ENCODE results near the gene SNIP1.
"Not testable (repeated sequence)": the region's sequence is repeated elsewhere in the genome, so short reads cannot be mapped to it uniquely, and the experiment has no call there.

Gene SNIP1

GRCh38 chr1:37553598-37553926 lies 531 bp downstream of the SNIP1 start:
- no peak for TF ChIP-seq CTCF (IDR thresholded peaks at IDR 0.05)
- H3K27ac ChIP-seq = peak overlapping the region; percentile 92
- peak overlapping the region; percentile 93 to 98 for H3K4me3 ChIP-seq (ENCODE audit: low read depth in 1 of 2, low read length in 1 of 2)
- peaks cover 15 to 18% of the 10 kb centered on the region in 2 experiments for H3K4me1 ChIP-seq (ENCODE audit: control insufficient read depth in 1 of 2, insufficient read depth in 1 of 2, low read depth in 1 of 2, low read length in 1 of 2)
- peaks cover 33% of the 10 kb centered on the region for H3K36me3 ChIP-seq
- peaks cover 6% of the 10 kb centered on the region for H3K27me3 ChIP-seq
- H3K9me3 ChIP-seq = no peaks in the 10 kb centered on the region

DNA sequence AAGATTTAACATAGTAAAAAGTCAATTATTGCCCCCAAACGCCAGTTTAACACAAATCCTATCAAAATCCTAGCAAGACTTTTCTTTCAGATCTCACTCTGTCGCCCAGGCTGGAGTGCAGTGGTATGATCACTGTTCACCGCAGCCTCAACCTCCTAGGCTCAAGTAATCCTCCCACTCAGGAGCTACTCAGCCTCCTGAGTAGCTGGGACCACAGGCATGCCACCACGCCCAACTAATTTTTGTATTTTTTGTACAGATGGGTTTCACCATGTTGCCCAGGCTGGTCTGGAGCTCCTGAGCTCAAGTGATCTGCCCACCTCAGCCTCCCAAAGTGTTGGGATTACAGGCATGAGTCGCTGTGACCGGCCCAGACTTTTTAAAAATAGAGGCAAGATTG lies 4.8 kb downstream of the SNIP1 start:
- H3K4me1 ChIP-seq (ENCODE audit: control insufficient read depth in 1 of 2, insufficient read depth in 1 of 2, low read depth in 1 of 2, low read length in 1 of 2) = peaks cover 12 to 15% of the 10 kb centered on the region in 2 experiments
- no peak overlapping the region for H3K4me3 ChIP-seq (ENCODE audit: low read depth in 1 of 2, low read length in 1 of 2)
- peaks cover 71% of the 10 kb centered on the region for H3K36me3 ChIP-seq
- H3K27ac ChIP-seq = no peak overlapping the region
- no peaks in the 10 kb centered on the region for H3K27me3 ChIP-seq
- no peaks in the 10 kb centered on the region for H3K9me3 ChIP-seq
- no peak for TF ChIP-seq CTCF (IDR thresholded peaks at IDR 0.05)

- Histone ChIP-seq H3K9me3 (no peaks in the 10 kb centered on the region), H3K4me3 (ENCODE audit: low read depth in 1 of 2, low read length in 1 of 2) (no peak overlapping the region), H3K27me3 (no peaks in the 10 kb centered on the region), H3K4me1 (ENCODE audit: control insufficient read depth in 1 of 2, insufficient read depth in 1 of 2, low read depth in 1 of 2, low read length in 1 of 2) (no peaks in the 10 kb centered on the region), H3K27ac (no peak overlapping the region), H3K36me3 (peaks cover 81% of the 10 kb centered on the region)
- TF ChIP-seq CTCF (IDR thresholded peaks at IDR 0.05) = no peak
These were observed 9.1 kb downstream of the SNIP1 start for GRCh38 chr1:37545019-37545418.

DNA sequence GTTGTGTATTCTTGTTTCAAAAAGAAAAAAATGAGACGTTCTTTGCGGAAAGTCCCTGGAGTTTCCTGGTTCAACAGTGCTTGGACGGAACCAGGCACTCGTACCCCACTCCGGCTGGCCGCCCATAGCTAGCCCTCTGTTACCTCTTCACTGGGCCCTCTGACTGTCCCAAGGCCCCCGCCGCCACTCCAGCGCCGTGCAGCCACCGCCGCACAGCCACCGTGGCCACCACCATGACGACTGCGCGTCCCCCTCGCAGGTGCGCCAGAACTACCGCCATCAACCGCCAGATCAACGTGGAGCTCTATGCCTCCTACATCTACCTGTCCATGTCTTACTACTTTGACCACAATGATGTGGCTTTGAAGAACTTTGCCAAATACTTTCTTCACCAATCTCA lies 9.6 kb downstream of the SNIP1 start:
- peaks cover 82% of the 10 kb centered on the region for H3K36me3 ChIP-seq

DNA sequence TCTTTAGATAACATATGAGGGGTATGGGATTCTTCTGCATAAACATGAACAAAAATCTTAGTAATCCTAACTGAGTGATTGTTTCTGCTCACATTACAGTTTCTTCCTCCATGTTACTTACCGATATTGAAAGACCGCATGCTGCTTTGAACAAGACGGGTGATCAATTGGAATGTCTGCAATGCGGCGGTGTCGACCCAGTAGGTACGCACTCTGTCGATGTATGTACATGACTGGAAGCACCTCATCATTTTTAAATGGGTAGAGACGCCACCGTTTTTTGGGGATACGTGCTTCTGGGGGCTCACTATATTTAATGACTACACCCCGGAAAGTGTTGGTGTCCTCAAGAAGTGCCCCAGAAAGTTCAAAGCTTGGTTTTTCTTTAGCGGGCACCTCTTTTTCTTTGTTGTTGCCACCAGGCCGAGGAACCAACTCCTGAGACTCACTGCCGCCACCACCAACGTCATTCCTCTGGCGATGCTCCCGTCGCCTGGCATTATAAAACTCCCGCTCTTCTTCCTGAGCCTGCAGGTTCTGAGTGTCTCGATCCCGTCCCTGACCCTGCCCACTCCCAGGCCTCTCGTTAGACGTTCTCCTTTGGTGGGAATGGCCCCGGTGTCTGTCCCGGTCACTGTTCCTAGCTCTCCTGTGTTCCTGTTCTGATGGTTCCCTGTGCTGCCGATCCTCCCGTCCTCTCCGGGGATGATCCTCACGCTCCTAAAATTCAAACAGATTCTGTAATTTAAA lies 13.9 kb downstream of the SNIP1 start:
- Histone ChIP-seq H3K4me1 (ENCODE audit: control insufficient read depth in 1 of 2, insufficient read depth in 1 of 2, low read depth in 1 of 2, low read length in 1 of 2) (no peaks in the 10 kb centered on the region), H3K4me3 (ENCODE audit: low read depth in 1 of 2, low read length in 1 of 2) (no peak overlapping the region), H3K9me3 (no peaks in the 10 kb centered on the region), H3K36me3 (peaks cover 88% of the 10 kb centered on the region), H3K27ac (no peak overlapping the region), H3K27me3 (no peaks in the 10 kb centered on the region)
- no peak for TF ChIP-seq CTCF (IDR thresholded peaks at IDR 0.05)

More for the DNA sequence above, 9.6 kb downstream of the SNIP1 start:
- Histone ChIP-seq H3K4me3 (ENCODE audit: low read depth in 1 of 2, low read length in 1 of 2) (no peak overlapping the region), H3K27me3 (no peaks in the 10 kb centered on the region), H3K9me3 (no peaks in the 10 kb centered on the region), H3K4me1 (ENCODE audit: control insufficient read depth in 1 of 2, insufficient read depth in 1 of 2, low read depth in 1 of 2, low read length in 1 of 2) (no peaks in the 10 kb centered on the region), H3K27ac (no peak overlapping the region)
- TF ChIP-seq CTCF (IDR thresholded peaks at IDR 0.05) = no peak

- H3K27ac ChIP-seq; H3K4me3 ChIP-seq (ENCODE audit: low read depth in 1 of 2, low read length in 1 of 2); H3K27me3 ChIP-seq; H3K4me1 ChIP-seq (ENCODE audit: control insufficient read depth in 1 of 2, insufficient read depth in 1 of 2, low read depth in 1 of 2, low read length in 1 of 2); H3K9me3 ChIP-seq: not testable (repeated sequence)
- peaks cover 79% of the 10 kb centered on the region for H3K36me3 ChIP-seq
These were observed 14.9 kb downstream of the SNIP1 start for GRCh38 chr1:37539154-37539553.

All from neutrophil (primary cell).